ENCODE measurements around the gene PRF1.

DNA sequence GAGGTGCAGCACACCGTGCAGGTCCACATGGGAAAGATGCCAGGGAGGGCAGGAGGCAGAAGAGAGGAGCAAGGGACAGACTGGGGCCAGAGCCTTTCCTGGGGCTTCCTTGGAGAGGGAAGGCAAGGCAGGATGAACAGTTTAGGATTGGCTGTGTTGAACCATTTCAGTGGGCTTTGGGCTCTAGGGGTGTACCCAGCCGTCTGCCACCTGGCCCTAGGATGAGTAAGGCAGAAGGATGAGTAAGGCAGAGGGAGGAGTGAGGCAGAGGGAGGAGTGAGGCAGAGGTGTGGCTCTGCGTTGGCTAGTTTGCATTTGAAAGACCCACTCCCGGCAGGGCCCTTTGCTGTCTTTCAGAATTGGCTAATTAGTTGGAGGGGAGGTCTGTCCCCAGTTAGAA lies 31.5 kb upstream of the PRF1 start:
- TF ChIP-seq, protein P1, sequence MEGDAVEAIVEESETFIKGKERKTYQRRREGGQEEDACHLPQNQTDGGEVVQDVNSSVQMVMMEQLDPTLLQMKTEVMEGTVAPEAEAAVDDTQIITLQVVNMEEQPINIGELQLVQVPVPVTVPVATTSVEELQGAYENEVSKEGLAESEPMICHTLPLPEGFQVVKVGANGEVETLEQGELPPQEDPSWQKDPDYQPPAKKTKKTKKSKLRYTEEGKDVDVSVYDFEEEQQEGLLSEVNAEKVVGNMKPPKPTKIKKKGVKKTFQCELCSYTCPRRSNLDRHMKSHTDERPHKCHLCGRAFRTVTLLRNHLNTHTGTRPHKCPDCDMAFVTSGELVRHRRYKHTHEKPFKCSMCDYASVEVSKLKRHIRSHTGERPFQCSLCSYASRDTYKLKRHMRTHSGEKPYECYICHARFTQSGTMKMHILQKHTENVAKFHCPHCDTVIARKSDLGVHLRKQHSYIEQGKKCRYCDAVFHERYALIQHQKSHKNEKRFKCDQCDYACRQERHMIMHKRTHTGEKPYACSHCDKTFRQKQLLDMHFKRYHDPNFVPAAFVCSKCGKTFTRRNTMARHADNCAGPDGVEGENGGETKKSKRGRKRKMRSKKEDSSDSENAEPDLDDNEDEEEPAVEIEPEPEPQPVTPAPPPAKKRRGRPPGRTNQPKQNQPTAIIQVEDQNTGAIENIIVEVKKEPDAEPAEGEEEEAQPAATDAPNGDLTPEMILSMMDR (IDR thresholded peaks at IDR 0.05) = no peak
- TF ChIP-seq POLR2A (IDR thresholded peaks at IDR 0.05) = no peak

Measured in tibial nerve (tissue), 3 donors.